Measurements from ENCODE around the gene MTHFR. TPM values are rescaled to one million over a fixed set of nuclear protein-coding genes. Genes with fewer than 3 reads are reported as not detected.

MTHFR gene
- total RNA-seq, 3 donors from 2014 or later = 36.6 to 43.2 (median 42.5) TPM

DNA sequence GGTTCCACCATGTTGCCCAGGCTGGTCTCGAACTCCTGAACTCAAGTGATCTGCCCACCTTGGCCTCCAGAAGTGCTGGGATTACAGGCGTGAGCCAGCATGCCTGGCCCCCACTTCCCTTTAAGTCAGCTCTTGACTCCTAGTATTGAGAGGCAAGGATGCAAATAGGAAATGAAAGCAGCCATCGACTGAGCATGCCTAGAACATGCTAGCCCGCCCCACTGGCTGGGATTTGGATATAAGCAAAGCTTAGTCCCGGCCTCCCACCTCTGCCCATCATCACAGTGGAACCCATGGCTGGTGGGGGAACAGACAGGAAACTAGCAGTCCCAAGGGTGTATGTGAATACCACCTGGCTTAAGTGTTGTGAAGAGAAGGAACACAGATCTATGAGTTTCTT, 33.3 kb downstream of the MTHFR start:
- intact Hi-C loops (cut with DNase I, micrococcal nuclease) = no loop called here
- DNase-seq = no peak
- H3K4me1 ChIP-seq (ENCODE audit: low read depth) = no peaks in the 10 kb centered on the region
- ATAC-seq = no peak
- H3K36me3 ChIP-seq (ENCODE audit: low read depth) = no peaks in the 10 kb centered on the region
- TF ChIP-seq CTCF (IDR thresholded peaks at IDR 0.05) = no peak
- no peak overlapping the region for H3K4me3 ChIP-seq
- H3K9me3 ChIP-seq = no peaks in the 10 kb centered on the region

GRCh38 chr1:11771481-11772043, 34.2 kb downstream of the MTHFR start:
- DNase-seq (no peak), ATAC-seq (no peak)
- Histone ChIP-seq H3K9me3 (no peaks in the 10 kb centered on the region), H3K36me3 (ENCODE audit: low read depth) (no peaks in the 10 kb centered on the region), H3K4me1 (ENCODE audit: low read depth) (no peaks in the 10 kb centered on the region), H3K4me3 (no peak overlapping the region)
- intact Hi-C loops (cut with DNase I, micrococcal nuclease) = no loop called here
- no peak for TF ChIP-seq CTCF (IDR thresholded peaks at IDR 0.05)

- intact Hi-C loops (cut with DNase I, micrococcal nuclease) = no loop called here
- TF ChIP-seq CTCF (IDR thresholded peaks at IDR 0.05) = no peak
- H3K4me1 ChIP-seq (ENCODE audit: low read depth) = no peaks in the 10 kb centered on the region
- H3K36me3 ChIP-seq (ENCODE audit: low read depth) = no peaks in the 10 kb centered on the region
- no peaks in the 10 kb centered on the region for H3K9me3 ChIP-seq
- DNase-seq (no peak), ATAC-seq (no peak)
- no peak overlapping the region for H3K4me3 ChIP-seq
These were observed 35.8 kb downstream of the MTHFR start for GRCh38 chr1:11770011-11770410.

DNA sequence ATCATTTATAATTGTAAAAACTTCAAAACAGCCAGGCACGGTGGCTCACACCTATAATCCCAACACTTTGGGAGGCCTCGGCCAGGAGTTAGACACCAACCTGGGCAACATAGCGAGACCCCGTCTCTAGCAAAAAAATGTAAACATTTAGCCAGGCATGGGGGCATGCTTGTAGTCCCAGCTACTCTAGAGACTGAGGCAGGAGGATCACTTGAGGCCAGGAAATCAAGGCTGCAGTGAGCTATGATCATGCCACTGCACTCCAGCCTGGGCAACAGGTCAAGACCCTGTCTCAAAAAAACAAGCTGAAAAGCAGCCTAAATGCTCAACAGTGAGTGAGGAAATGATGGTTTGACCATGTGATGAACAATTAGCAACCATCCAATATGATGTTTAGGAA, 36.5 kb downstream of the MTHFR start:
- no peak for ATAC-seq
- no peak for DNase-seq
- intact Hi-C loops (cut with DNase I, micrococcal nuclease) = no loop called here

DNA sequence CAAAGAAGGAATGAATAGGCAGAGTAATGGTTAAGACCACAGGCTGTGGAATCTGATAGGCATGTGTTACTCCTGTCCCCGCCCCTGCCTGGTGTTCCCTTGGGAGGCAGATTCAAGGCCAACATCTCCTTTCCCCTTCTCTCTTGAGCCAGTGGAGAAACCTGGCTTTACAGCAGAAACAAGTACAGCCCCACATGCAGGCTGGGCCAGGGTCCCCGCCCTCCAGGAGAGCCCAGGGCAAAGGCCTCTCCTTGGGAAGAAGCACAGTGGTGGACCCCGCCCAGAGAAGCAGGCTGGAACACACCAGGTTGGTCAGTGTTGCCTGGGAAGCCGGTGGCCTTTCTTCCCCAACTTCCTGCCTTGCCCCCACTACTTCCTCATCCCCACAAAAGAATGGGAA, 36.9 kb downstream of the MTHFR start:
- DNase-seq (no peak), ATAC-seq (no peak)
- intact Hi-C loops (cut with DNase I, micrococcal nuclease) = no loop called here
- Histone ChIP-seq H3K4me3 (no peak overlapping the region), H3K9me3 (no peaks in the 10 kb centered on the region), H3K4me1 (ENCODE audit: low read depth) (no peaks in the 10 kb centered on the region), H3K36me3 (ENCODE audit: low read depth) (no peaks in the 10 kb centered on the region)
- no peak for TF ChIP-seq CTCF (IDR thresholded peaks at IDR 0.05)

More for the DNA sequence above, 36.5 kb downstream of the MTHFR start:
- H3K4me3 ChIP-seq = no peak overlapping the region
- no peaks in the 10 kb centered on the region for H3K9me3 ChIP-seq
- H3K36me3 ChIP-seq (ENCODE audit: low read depth) = no peaks in the 10 kb centered on the region
- no peaks in the 10 kb centered on the region for H3K4me1 ChIP-seq (ENCODE audit: low read depth)
- no peak for TF ChIP-seq CTCF (IDR thresholded peaks at IDR 0.05)
